NCI-H146 treated with DMSO at 0.1 percent for 48 hours (cell line): Measurements from ENCODE around the gene TFF2.

Experiments
- DNase-seq: peaks from one replicate; lab custom pipeline; 2025; ENCODE audit not compliant: unreplicated experiment; lab: John Stamatoyannopoulos, UW

TFF2 gene

GRCh38 chr21:42384156-42384945, 33.6 kb upstream of the TFF2 start:
- DNase-seq = peak; percentile 5

GRCh38 chr21:42383331-42383730, 32.5 kb upstream of the TFF2 start:
- no peak for DNase-seq

- no peak for DNase-seq
Measured at GRCh38 chr21:42382915-42383314, 32.1 kb upstream of the TFF2 start.

GRCh38 chr21:42381347-42381984, 30.7 kb upstream of the TFF2 start:
- DNase-seq = peak; percentile 54

- DNase-seq = no peak
Measured at GRCh38 chr21:42379426-42380215, 28.8 kb upstream of the TFF2 start.

- DNase-seq = no peak
Measured at GRCh38 chr21:42378418-42378817, 27.6 kb upstream of the TFF2 start.

- DNase-seq = no peak
Measured at GRCh38 chr21:42377951-42378340, 27.2 kb upstream of the TFF2 start.

- no peak for DNase-seq
Measured at GRCh38 chr21:42377211-42377950, 26.6 kb upstream of the TFF2 start.

GRCh38 chr21:42376338-42376982, 25.7 kb upstream of the TFF2 start:
- no peak for DNase-seq

- DNase-seq = no peak
Measured at GRCh38 chr21:42375966-42376337, 25.2 kb upstream of the TFF2 start.

- no peak for DNase-seq
Measured at GRCh38 chr21:42375506-42375905, 24.7 kb upstream of the TFF2 start.

GRCh38 chr21:42374864-42375499, 24.2 kb upstream of the TFF2 start:
- DNase-seq = no peak

- DNase-seq = no peak
Measured at GRCh38 chr21:42374457-42374856, 23.7 kb upstream of the TFF2 start.

GRCh38 chr21:42373908-42374455, 23.2 kb upstream of the TFF2 start:
- DNase-seq = no peak

GRCh38 chr21:42373196-42373907, 22.6 kb upstream of the TFF2 start:
- no peak for DNase-seq

GRCh38 chr21:42370894-42371654, 20.3 kb upstream of the TFF2 start:
- no peak for DNase-seq

- no peak for DNase-seq
Measured at GRCh38 chr21:42369821-42370220, 19.0 kb upstream of the TFF2 start.

GRCh38 chr21:42367367-42368165, 16.8 kb upstream of the TFF2 start:
- no peak for DNase-seq
